ENCODE measurements around the gene SPOCK1.

SPOCK1 gene

DNA sequence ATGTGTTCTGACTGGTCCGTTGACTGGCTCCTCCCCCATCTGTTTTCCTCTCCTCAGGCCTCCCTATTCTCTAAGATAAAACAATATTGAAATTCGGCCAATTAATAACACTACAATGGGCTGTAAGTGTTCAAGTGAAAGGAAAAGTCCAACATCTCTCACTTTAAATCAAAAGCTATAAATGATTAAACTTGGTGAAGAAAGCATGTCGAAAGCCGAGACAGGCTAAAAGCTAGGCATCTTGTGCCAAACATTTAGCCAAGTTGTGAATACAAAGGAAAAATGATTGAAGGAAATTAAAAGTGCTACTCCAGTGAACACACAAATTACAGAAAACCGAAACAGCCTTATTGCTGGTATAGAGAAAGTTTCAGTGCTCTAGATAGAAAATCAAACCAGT is 310.6 kb downstream of the SPOCK1 start:
- TF ChIP-seq, protein P1, sequence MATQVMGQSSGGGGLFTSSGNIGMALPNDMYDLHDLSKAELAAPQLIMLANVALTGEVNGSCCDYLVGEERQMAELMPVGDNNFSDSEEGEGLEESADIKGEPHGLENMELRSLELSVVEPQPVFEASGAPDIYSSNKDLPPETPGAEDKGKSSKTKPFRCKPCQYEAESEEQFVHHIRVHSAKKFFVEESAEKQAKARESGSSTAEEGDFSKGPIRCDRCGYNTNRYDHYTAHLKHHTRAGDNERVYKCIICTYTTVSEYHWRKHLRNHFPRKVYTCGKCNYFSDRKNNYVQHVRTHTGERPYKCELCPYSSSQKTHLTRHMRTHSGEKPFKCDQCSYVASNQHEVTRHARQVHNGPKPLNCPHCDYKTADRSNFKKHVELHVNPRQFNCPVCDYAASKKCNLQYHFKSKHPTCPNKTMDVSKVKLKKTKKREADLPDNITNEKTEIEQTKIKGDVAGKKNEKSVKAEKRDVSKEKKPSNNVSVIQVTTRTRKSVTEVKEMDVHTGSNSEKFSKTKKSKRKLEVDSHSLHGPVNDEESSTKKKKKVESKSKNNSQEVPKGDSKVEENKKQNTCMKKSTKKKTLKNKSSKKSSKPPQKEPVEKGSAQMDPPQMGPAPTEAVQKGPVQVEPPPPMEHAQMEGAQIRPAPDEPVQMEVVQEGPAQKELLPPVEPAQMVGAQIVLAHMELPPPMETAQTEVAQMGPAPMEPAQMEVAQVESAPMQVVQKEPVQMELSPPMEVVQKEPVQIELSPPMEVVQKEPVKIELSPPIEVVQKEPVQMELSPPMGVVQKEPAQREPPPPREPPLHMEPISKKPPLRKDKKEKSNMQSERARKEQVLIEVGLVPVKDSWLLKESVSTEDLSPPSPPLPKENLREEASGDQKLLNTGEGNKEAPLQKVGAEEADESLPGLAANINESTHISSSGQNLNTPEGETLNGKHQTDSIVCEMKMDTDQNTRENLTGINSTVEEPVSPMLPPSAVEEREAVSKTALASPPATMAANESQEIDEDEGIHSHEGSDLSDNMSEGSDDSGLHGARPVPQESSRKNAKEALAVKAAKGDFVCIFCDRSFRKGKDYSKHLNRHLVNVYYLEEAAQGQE (IDR thresholded peaks at IDR 0.05; ENCODE audit: insufficient read depth in 1 of 2, low read depth in 2 of 2, low read length in 2 of 2) = no peak
- TF ChIP-seq POLR2AphosphoS5 (IDR thresholded peaks at IDR 0.05; ENCODE audit: low read depth, low read length) = no peak
- no peak for TF ChIP-seq SIN3A (IDR thresholded peaks at IDR 0.05; ENCODE audit: borderline replicate concordance, insufficient read depth, low read length)
- TF ChIP-seq FOXP2 (optimal IDR thresholded peaks at IDR 0.05; ENCODE audit: borderline replicate concordance, extremely low read depth, extremely low read length, insufficient read depth) = no peak
- no peak for TF ChIP-seq TAF1 (IDR thresholded peaks at IDR 0.05; ENCODE audit: borderline replicate concordance, insufficient read depth, low read length)

DNA sequence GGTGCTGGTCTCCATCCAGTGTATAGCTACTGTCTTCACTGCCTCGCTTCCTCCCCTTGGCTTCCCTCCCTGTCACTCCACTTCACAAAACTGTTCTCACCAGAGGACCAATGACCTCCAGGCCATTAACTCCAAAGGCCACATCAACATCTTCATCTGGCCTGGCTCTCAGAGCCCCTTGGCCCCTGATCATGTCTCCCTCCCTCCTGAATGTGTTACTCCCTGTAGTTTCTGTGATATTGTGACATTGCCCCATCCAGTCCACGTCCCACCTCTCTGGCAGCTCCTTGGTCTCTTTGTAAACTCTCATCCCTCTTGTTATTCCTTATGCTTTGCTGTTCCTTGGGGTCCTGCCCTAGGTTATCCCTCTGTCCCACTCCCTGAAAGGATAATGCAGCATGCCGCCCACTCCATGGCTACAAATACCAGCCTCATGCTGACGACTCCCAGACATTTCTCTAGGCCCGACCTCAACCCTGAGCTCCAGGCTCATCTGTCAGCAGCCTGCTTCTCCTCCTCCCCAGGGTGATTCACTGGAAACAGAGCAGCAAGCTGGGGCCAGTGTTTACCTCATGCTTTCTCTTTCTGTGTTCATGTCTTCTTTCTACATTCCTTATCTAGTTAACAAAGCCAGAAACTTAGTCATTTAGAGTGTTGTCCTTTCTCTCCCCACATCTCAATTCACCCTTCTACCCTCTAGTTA is 312.2 kb downstream of the SPOCK1 start:
- TF ChIP-seq POLR2AphosphoS5 (IDR thresholded peaks at IDR 0.05; ENCODE audit: low read depth, low read length) = no peak
- TF ChIP-seq, protein P1 (IDR thresholded peaks at IDR 0.05; ENCODE audit: insufficient read depth in 1 of 2, low read depth in 2 of 2, low read length in 2 of 2) = no peak
- TF ChIP-seq TAF1 (IDR thresholded peaks at IDR 0.05; ENCODE audit: borderline replicate concordance, insufficient read depth, low read length) = no peak
- TF ChIP-seq SIN3A (IDR thresholded peaks at IDR 0.05; ENCODE audit: borderline replicate concordance, insufficient read depth, low read length) = no peak
- TF ChIP-seq FOXP2 (optimal IDR thresholded peaks at IDR 0.05; ENCODE audit: borderline replicate concordance, extremely low read depth, extremely low read length, insufficient read depth) = no peak

DNA sequence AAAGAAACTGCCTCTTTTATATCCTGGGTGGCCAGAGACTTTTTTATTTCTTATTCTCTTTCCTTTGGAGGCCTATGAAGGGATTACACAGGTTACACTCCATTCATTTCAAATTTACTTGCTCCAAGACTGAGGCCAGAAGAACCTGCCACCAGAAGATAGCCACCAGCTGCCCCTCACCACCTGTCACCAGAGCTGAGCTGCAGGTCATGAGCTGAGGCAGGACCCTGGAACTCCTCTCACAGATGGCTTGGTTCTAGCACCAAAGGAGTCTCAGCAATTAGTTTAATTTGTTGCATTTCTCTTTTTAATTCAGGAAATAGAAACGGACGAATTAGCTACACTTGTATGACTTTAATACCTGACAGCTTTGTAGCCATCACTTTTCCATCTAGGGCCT is 313.9 kb downstream of the SPOCK1 start:
- TF ChIP-seq TAF1 (IDR thresholded peaks at IDR 0.05; ENCODE audit: borderline replicate concordance, insufficient read depth, low read length) = no peak
- no peak for TF ChIP-seq POLR2AphosphoS5 (IDR thresholded peaks at IDR 0.05; ENCODE audit: low read depth, low read length)
- TF ChIP-seq FOXP2 (optimal IDR thresholded peaks at IDR 0.05; ENCODE audit: borderline replicate concordance, extremely low read depth, extremely low read length, insufficient read depth) = no peak
- TF ChIP-seq, protein P1 (IDR thresholded peaks at IDR 0.05; ENCODE audit: insufficient read depth in 1 of 2, low read depth in 2 of 2, low read length in 2 of 2) = no peak
- no peak for TF ChIP-seq SIN3A (IDR thresholded peaks at IDR 0.05; ENCODE audit: borderline replicate concordance, insufficient read depth, low read length)

DNA sequence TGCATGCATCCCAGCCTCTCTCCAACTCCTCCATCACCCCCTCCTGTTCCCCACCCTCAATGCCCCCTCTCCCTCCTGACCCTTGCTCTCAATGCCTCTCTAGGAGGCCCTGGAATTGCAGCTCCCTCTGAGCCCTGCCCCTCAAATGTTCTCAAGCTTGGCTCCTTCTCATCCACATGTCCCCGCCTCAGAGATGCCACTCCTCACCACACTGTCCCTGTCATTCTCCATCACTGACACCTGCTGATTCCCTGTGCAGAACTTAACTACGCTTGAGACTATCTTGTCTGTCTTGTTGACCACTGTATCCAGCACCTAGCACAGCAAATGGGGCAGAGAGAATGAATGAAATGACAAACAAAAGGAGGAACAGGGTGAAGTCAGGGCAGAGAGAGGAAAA is 314.4 kb downstream of the SPOCK1 start:
- TF ChIP-seq SIN3A (IDR thresholded peaks at IDR 0.05; ENCODE audit: borderline replicate concordance, insufficient read depth, low read length) = no peak
- no peak for TF ChIP-seq POLR2AphosphoS5 (IDR thresholded peaks at IDR 0.05; ENCODE audit: low read depth, low read length)
- TF ChIP-seq, protein P1 (IDR thresholded peaks at IDR 0.05; ENCODE audit: insufficient read depth in 1 of 2, low read depth in 2 of 2, low read length in 2 of 2) = no peak
- no peak for TF ChIP-seq TAF1 (IDR thresholded peaks at IDR 0.05; ENCODE audit: borderline replicate concordance, insufficient read depth, low read length)
- no peak for TF ChIP-seq FOXP2 (optimal IDR thresholded peaks at IDR 0.05; ENCODE audit: borderline replicate concordance, extremely low read depth, extremely low read length, insufficient read depth)
